Astrocyte (in vitro differentiated cells and primary cell): ENCODE measurements around the gene CPPED1. TPM values are rescaled to one million over a fixed set of nuclear protein-coding genes. Genes with fewer than 3 reads are reported as not detected.

Experiments
- DNase-seq: peaks from one replicate; pipeline ENCODE4 v3.0.0-alpha.2; 2010; ENCODE audit warnings: low read depth
- FAIRE-seq: peaks from 2 replicates; lab custom pipeline; 2011; peaks lifted over from hg19 to GRCh38; lab: Jason Lieb, UNC
- H2AFZ ChIP-seq: 2 replicates; pipeline ENCODE4 v1.6.0; 2012; ENCODE audit warnings: low read depth, low read length, inconsistent platforms
- H3K27ac ChIP-seq: 2 replicates; pipeline ENCODE4 v1.5.1; 2011; ENCODE audit warnings: low read depth, low read length, inconsistent platforms
- H3K27me3 ChIP-seq: 2 replicates; pipeline ENCODE4 v1.6.0; 2011; ENCODE audit warnings: low read length, inconsistent platforms; ENCODE audit not compliant: insufficient read depth
- H3K36me3 ChIP-seq: 2 replicates; pipeline ENCODE4 v1.5.1; 2011; ENCODE audit warnings: low read length, inconsistent platforms; ENCODE audit not compliant: insufficient read depth
- H3K4me1 ChIP-seq: 2 replicates; pipeline ENCODE4 v1.5.1; 2011; ENCODE audit warnings: low read length, inconsistent platforms; ENCODE audit not compliant: insufficient read depth
- H3K4me2 ChIP-seq: 2 replicates; pipeline ENCODE4 v1.6.0; 2012; ENCODE audit warnings: low read length, inconsistent platforms
- H3K4me3 ChIP-seq: 2 replicates; pipeline ENCODE4 v1.5.1; 2011; ENCODE audit warnings: low read depth, mild to moderate bottlenecking, low read length, inconsistent platforms; ENCODE audit not compliant: insufficient read depth
- H3K79me2 ChIP-seq: 2 replicates; pipeline ENCODE4 v1.6.0; 2012; ENCODE audit warnings: mild to moderate bottlenecking, low read length, inconsistent platforms; ENCODE audit not compliant: insufficient read depth
- H3K9ac ChIP-seq: 2 replicates; pipeline ENCODE4 v1.6.0; 2012; ENCODE audit warnings: mild to moderate bottlenecking, low read length, inconsistent platforms
- H3K9me3 ChIP-seq: 2 replicates; pipeline ENCODE4 v1.5.1; 2012; ENCODE audit warnings: low read depth, mild to moderate bottlenecking, low read length, inconsistent platforms; ENCODE audit not compliant: insufficient read depth
- H4K20me1 ChIP-seq: 2 replicates; pipeline ENCODE4 v1.6.0; 2012; ENCODE audit warnings: low read length, inconsistent platforms; ENCODE audit not compliant: insufficient read depth
- H3K27ac Mint-ChIP-seq: one replicate; pipeline ENCODE4 v1.8.0; 2021; ENCODE audit warnings: mild to moderate bottlenecking, mixed read lengths; ENCODE audit not compliant: unreplicated experiment
- H3K27me3 Mint-ChIP-seq: one replicate; pipeline ENCODE4 v1.8.0; 2021; ENCODE audit warnings: low read depth, mixed read lengths; ENCODE audit not compliant: unreplicated experiment
- H3K36me3 Mint-ChIP-seq: one replicate; pipeline ENCODE4 v1.8.0; 2021; ENCODE audit warnings: low read depth, mixed read lengths; ENCODE audit not compliant: unreplicated experiment
- H3K4me1 Mint-ChIP-seq: one replicate; pipeline ENCODE4 v1.8.0; 2021; ENCODE audit warnings: low read depth, mixed read lengths; ENCODE audit not compliant: unreplicated experiment
- H3K4me3 Mint-ChIP-seq: one replicate; pipeline ENCODE4 v1.8.0; 2021; ENCODE audit warnings: mild to moderate bottlenecking, moderate library complexity, mixed read lengths; ENCODE audit not compliant: unreplicated experiment
- H3K9me3 Mint-ChIP-seq: one replicate; pipeline ENCODE4 v1.8.0; 2021; ENCODE audit warnings: mild to moderate bottlenecking, mixed read lengths; ENCODE audit not compliant: unreplicated experiment
- EZH2 ChIP-seq: IDR thresholded peaks from 2 replicates; pipeline ENCODE4 v1.6.1; 2012; ENCODE audit warnings: mild to moderate bottlenecking, low read length, inconsistent platforms; ENCODE audit not compliant: insufficient read depth
- total RNA-seq: library from RNA; stranded (reverse); gene quantifications from 2 replicates; pipeline ENCODE4 v1.2.1, GENCODE V29; 2021
- TF ChIP-seq, protein P1 (sequence below): IDR thresholded peaks from 2 replicates; pipeline ENCODE4 v1.5.1; 2011; ENCODE audit warnings: low read depth, mild to moderate bottlenecking, inconsistent platforms, low read length, moderate library complexity; ENCODE audit not compliant: insufficient read depth

CPPED1 gene
- total RNA-seq, 1 donor from 2014 or later, result 28.5 TPM

DNA sequence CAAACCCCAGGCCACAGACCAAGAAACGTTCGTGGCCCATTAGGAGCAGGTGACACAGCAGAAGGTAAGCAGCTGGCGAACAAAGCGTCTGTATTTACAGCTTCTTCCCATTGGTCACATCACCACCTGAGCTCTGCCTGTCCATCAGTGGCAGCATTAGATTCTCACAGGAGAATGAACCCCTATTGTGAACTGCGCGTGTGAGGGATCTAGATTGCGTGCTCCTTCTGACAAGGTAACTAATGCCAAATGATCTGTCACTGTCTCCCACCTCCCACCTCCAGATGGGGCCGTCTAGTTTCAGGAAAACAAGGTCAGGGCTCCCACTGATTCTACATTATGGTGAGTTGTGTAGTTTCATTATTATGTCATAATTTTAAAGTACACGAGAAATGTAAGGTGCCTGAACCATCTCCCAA lies 186.3 kb downstream of the CPPED1 start:
- no peak overlapping the region for H3K9ac ChIP-seq
- no peak overlapping the region for H3K4me3 ChIP-seq
- no peak overlapping the region for H3K4me2 ChIP-seq
- Mint-ChIP-seq H3K4me1 (peaks cover 26% of the 10 kb centered on the region), H3K36me3 (no peaks in the 10 kb centered on the region), H3K27me3 (no peaks in the 10 kb centered on the region), H3K9me3 (no peaks in the 10 kb centered on the region), H3K27ac (no peak overlapping the region), H3K4me3 (no peak overlapping the region)
- TF ChIP-seq EZH2, result no peak
- TF ChIP-seq, protein P1, sequence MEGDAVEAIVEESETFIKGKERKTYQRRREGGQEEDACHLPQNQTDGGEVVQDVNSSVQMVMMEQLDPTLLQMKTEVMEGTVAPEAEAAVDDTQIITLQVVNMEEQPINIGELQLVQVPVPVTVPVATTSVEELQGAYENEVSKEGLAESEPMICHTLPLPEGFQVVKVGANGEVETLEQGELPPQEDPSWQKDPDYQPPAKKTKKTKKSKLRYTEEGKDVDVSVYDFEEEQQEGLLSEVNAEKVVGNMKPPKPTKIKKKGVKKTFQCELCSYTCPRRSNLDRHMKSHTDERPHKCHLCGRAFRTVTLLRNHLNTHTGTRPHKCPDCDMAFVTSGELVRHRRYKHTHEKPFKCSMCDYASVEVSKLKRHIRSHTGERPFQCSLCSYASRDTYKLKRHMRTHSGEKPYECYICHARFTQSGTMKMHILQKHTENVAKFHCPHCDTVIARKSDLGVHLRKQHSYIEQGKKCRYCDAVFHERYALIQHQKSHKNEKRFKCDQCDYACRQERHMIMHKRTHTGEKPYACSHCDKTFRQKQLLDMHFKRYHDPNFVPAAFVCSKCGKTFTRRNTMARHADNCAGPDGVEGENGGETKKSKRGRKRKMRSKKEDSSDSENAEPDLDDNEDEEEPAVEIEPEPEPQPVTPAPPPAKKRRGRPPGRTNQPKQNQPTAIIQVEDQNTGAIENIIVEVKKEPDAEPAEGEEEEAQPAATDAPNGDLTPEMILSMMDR, result no peak
- H3K36me3 ChIP-seq, result no peaks in the 10 kb centered on the region
- no peaks in the 10 kb centered on the region for H3K27me3 ChIP-seq
- H3K4me1 ChIP-seq, result peaks cover 19% of the 10 kb centered on the region
- FAIRE-seq (no peak), DNase-seq (no peak)
- no peaks in the 10 kb centered on the region for H3K9me3 ChIP-seq
- no peaks in the 10 kb centered on the region for H3K79me2 ChIP-seq
- no peaks in the 10 kb centered on the region for H4K20me1 ChIP-seq
- H2AFZ ChIP-seq, result no peak overlapping the region
- H3K27ac ChIP-seq, result no peak overlapping the region

DNA sequence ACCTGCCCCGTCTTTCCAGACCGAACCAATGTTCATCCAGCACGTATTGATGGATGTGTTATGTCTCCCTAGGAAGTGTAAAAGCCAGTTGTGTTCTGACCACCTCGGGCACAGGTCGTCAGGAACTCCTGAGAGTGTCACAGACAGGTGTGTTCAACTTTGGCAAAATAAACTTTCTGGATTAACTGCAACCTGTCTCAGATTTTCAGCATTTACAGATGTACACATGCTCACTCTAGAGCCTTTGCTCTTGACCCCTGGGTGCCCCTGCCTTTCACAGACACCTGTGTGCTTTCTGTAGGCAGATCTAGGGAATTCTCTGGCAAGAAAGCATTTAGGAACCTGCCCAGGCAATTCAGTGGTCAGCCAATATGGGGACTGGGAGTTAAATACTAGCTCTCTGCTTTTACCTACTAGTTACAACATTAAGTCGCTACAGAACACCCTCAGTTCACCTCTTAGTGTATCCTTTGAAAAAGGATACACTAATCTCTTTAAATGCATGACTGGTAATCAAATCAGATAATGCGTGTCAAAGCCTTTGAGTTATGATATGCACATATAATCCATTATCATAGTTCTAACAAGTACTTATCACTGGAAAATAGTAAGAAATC lies 188.9 kb downstream of the CPPED1 start:
- FAIRE-seq, result no peak
- peaks cover 24% of the 10 kb centered on the region for H3K4me1 ChIP-seq
- Mint-ChIP-seq H3K27ac (no peak overlapping the region), H3K36me3 (no peaks in the 10 kb centered on the region), H3K4me3 (no peak overlapping the region), H3K9me3 (no peaks in the 10 kb centered on the region), H3K27me3 (no peaks in the 10 kb centered on the region), H3K4me1 (peaks cover 24% of the 10 kb centered on the region)
- no peaks in the 10 kb centered on the region for H3K9me3 ChIP-seq
- no peak overlapping the region for H3K27ac ChIP-seq
- no peak overlapping the region for H2AFZ ChIP-seq
- H3K4me2 ChIP-seq, result no peak overlapping the region
- H3K27me3 ChIP-seq, result no peaks in the 10 kb centered on the region
- TF ChIP-seq, protein P1, result no peak
- no peak for TF ChIP-seq EZH2
- no peaks in the 10 kb centered on the region for H3K79me2 ChIP-seq
- H3K36me3 ChIP-seq, result no peaks in the 10 kb centered on the region
- DNase-seq, result no peak
- H3K4me3 ChIP-seq, result no peak overlapping the region
- H3K9ac ChIP-seq, result no peak overlapping the region
- H4K20me1 ChIP-seq, result no peaks in the 10 kb centered on the region

DNA sequence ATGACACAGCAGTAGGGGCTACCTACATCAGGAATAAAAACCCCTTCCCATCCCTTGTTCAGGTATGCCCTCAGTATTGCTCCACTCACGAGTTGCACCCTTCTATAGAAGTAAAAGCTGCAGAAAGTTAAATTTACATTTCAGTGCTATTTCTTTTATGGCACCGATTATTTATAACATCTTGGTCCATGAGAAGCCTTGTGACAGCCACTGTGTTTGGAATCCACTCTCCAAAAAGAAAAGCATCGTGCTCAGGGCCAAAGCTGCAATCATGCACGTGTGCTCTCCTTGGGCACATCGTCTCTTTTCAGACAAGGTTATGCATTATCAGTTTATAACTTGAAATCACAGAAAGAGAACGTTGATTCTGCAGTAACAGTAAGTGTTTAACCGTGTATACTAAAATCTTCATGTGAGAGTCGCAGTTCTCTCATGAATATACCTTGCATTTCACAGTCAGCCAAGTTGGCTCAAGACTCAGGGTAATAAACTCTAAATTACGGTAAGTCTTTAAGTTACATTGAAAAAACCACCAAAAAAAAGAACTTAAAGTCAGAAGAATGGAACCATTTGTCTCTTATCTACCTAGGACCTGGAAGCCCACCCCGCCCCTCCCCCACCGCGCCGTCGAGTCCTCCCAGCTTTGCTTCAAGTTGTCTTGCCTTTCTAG lies 189.6 kb downstream of the CPPED1 start:
- no peaks in the 10 kb centered on the region for H3K36me3 Mint-ChIP-seq
- peak overlapping the region; percentile 46 for H3K9ac ChIP-seq
- H3K4me2 ChIP-seq, result peak overlapping the region; percentile 42
- no peaks in the 10 kb centered on the region for H3K9me3 ChIP-seq
- H4K20me1 ChIP-seq, result no peaks in the 10 kb centered on the region
- TF ChIP-seq EZH2, result no peak
- TF ChIP-seq, protein P1, result no peak
- DNase-seq (no peak), FAIRE-seq (no peak)
- peaks cover 19% of the 10 kb centered on the region for H3K4me1 Mint-ChIP-seq
- H3K27me3 Mint-ChIP-seq, result no peaks in the 10 kb centered on the region
- no peaks in the 10 kb centered on the region for H3K27me3 ChIP-seq
- H3K36me3 ChIP-seq, result no peaks in the 10 kb centered on the region
- peaks cover 24% of the 10 kb centered on the region for H3K4me1 ChIP-seq
- H3K4me3 ChIP-seq, result no peak overlapping the region
- no peak overlapping the region for H3K4me3 Mint-ChIP-seq
- peak overlapping the region; percentile 83 for H3K27ac Mint-ChIP-seq
- peak overlapping the region; percentile 57 for H3K27ac ChIP-seq
- no peak overlapping the region for H2AFZ ChIP-seq
- H3K9me3 Mint-ChIP-seq, result no peaks in the 10 kb centered on the region
- H3K79me2 ChIP-seq, result no peaks in the 10 kb centered on the region
